Effector memory CD4-positive, alpha-beta T cell (primary cell): ENCODE measurements around the gene DYNLT5.
"Not testable (repeated sequence)": the region's sequence is repeated elsewhere in the genome, so short reads cannot be mapped to it uniquely, and the experiment has no call there.

Experiments used
- DNase-seq, 3 donors: peaks; one replicate each; pipeline ENCODE4 v3.0.0-alpha.2; 2020
- H3K27ac ChIP-seq: 2 replicates; pipeline ENCODE4 v1.7.0; 2013; ENCODE audit warnings: mild to moderate bottlenecking, low read length, moderate library complexity; ENCODE audit not compliant: insufficient read depth, poor library complexity, severe bottlenecking
- H3K27me3 ChIP-seq: replicated peaks from 2 replicates; pipeline ENCODE4 v1.7.0; 2013; ENCODE audit warnings: mild to moderate bottlenecking, low read length; ENCODE audit not compliant: insufficient read depth, control insufficient read depth, poor library complexity, severe bottlenecking
- H3K36me3 ChIP-seq: 2 replicates; pipeline ENCODE4 v1.7.0; 2013; ENCODE audit warnings: mild to moderate bottlenecking, low read length, moderate library complexity; ENCODE audit not compliant: control insufficient read depth, insufficient read depth
- H3K4me1 ChIP-seq: 2 replicates; pipeline ENCODE4 v1.7.0; 2013; ENCODE audit warnings: low read length, mild to moderate bottlenecking; ENCODE audit not compliant: control insufficient read depth, insufficient read depth, poor library complexity, severe bottlenecking
- H3K4me3 ChIP-seq: 2 replicates; pipeline ENCODE4 v1.7.0; 2013; ENCODE audit warnings: low read length, low read depth, mild to moderate bottlenecking; ENCODE audit not compliant: insufficient read depth, poor library complexity, severe bottlenecking
- H3K9me3 ChIP-seq: 2 replicates; pipeline ENCODE4 v1.7.0; 2013; ENCODE audit warnings: mild to moderate bottlenecking, low read length, moderate library complexity; ENCODE audit not compliant: control insufficient read depth
- total RNA-seq, 3 donors: gene quantifications; one replicate each; lab custom pipeline; 2026; lab: John Stamatoyannopoulos, UW

Gene DYNLT5
- total RNA-seq = 0 reads per million in 3 donors

- H3K4me1 ChIP-seq = peaks cover 12% of the 10 kb centered on the region
- no peaks in the 10 kb centered on the region for H3K9me3 ChIP-seq
- no peaks in the 10 kb centered on the region for H3K36me3 ChIP-seq
- H3K4me3 ChIP-seq = peak within 1 kb of the TSS; percentile 19
- no peak within 1 kb of the TSS for H3K27ac ChIP-seq
- no peak for DNase-seq
- H3K27me3 ChIP-seq = peaks cover 17% of the 10 kb centered on the region
Observed at GRCh38 chr1:66752000-66752592, at the start of gene DYNLT5. TSS of gene DYNLT5 (plus strand) at chr1:66752459. CDS start at chr1:66754659, 2,200 bp downstream.

- DNase-seq = no peak
- H3K4me1 ChIP-seq = no peaks in the 10 kb centered on the region
- H3K27ac ChIP-seq = no peak overlapping the region
- H3K9me3 ChIP-seq = no peaks in the 10 kb centered on the region
- H3K27me3 ChIP-seq = no peaks in the 10 kb centered on the region
- no peak overlapping the region for H3K4me3 ChIP-seq
- no peaks in the 10 kb centered on the region for H3K36me3 ChIP-seq
Observed at GRCh38 chr1:66704177-66704875, 47.9 kb upstream of the DYNLT5 start.

- H3K9me3 ChIP-seq = no peaks in the 10 kb centered on the region
- no peaks in the 10 kb centered on the region for H3K36me3 ChIP-seq
- H3K4me1 ChIP-seq = no peaks in the 10 kb centered on the region
- no peak for DNase-seq
- no peaks in the 10 kb centered on the region for H3K27me3 ChIP-seq
- H3K27ac ChIP-seq = no peak overlapping the region
- no peak overlapping the region for H3K4me3 ChIP-seq
Observed at GRCh38 chr1:66705110-66705509, 47.1 kb upstream of the DYNLT5 start.

- DNase-seq = no peak
- H3K27ac ChIP-seq = no peak overlapping the region
- no peaks in the 10 kb centered on the region for H3K27me3 ChIP-seq
- H3K4me1 ChIP-seq = no peaks in the 10 kb centered on the region
- H3K36me3 ChIP-seq = no peaks in the 10 kb centered on the region
- H3K9me3 ChIP-seq = no peaks in the 10 kb centered on the region
- no peak overlapping the region for H3K4me3 ChIP-seq
Observed at GRCh38 chr1:66711420-66711819, 40.8 kb upstream of the DYNLT5 start.

GRCh38 chr1:66712839-66713238, 39.4 kb upstream of the DYNLT5 start:
- no peak overlapping the region for H3K27ac ChIP-seq
- H3K36me3 ChIP-seq = no peaks in the 10 kb centered on the region
- DNase-seq = no peak
- no peaks in the 10 kb centered on the region for H3K27me3 ChIP-seq
- no peak overlapping the region for H3K4me3 ChIP-seq
- H3K4me1 ChIP-seq = no peaks in the 10 kb centered on the region
- no peaks in the 10 kb centered on the region for H3K9me3 ChIP-seq

- no peak overlapping the region for H3K27ac ChIP-seq
- H3K4me1 ChIP-seq = no peaks in the 10 kb centered on the region
- H3K27me3 ChIP-seq = no peaks in the 10 kb centered on the region
- H3K36me3 ChIP-seq = no peaks in the 10 kb centered on the region
- no peak overlapping the region for H3K4me3 ChIP-seq
- H3K9me3 ChIP-seq = no peaks in the 10 kb centered on the region
- no peak for DNase-seq
Observed at GRCh38 chr1:66723985-66724384, 28.3 kb upstream of the DYNLT5 start.

- H3K4me3 ChIP-seq = no peak overlapping the region
- no peaks in the 10 kb centered on the region for H3K9me3 ChIP-seq
- peak in 2 of 3 donors; percentile 4 to 27 for DNase-seq
- H3K36me3 ChIP-seq = no peaks in the 10 kb centered on the region
- no peaks in the 10 kb centered on the region for H3K4me1 ChIP-seq
- H3K27me3 ChIP-seq = no peaks in the 10 kb centered on the region
- no peak overlapping the region for H3K27ac ChIP-seq
Observed at GRCh38 chr1:66725885-66726665, 26.2 kb upstream of the DYNLT5 start.

- Histone ChIP-seq H3K27ac (no peak overlapping the region), H3K4me3 (no peak overlapping the region)
Observed at GRCh38 chr1:66728021-66728420, 24.2 kb upstream of the DYNLT5 start.

GRCh38 chr1:66728716-66729115, 23.5 kb upstream of the DYNLT5 start:
- H3K36me3 ChIP-seq, H3K4me3 ChIP-seq, H3K9me3 ChIP-seq, DNase-seq, H3K4me1 ChIP-seq, H3K27ac ChIP-seq, H3K27me3 ChIP-seq: not testable (repeated sequence)

More at GRCh38 chr1:66728021-66728420, 24.2 kb upstream of the DYNLT5 start:
- Histone ChIP-seq H3K4me1 (no peaks in the 10 kb centered on the region), H3K27me3 (no peaks in the 10 kb centered on the region), H3K36me3 (no peaks in the 10 kb centered on the region), H3K9me3 (no peaks in the 10 kb centered on the region)
- DNase-seq = no peak

GRCh38 chr1:66729119-66729518, 23.1 kb upstream of the DYNLT5 start:
- Histone ChIP-seq H3K27me3 (no peaks in the 10 kb centered on the region), H3K4me1 (no peaks in the 10 kb centered on the region), H3K27ac (no peak overlapping the region), H3K9me3 (no peaks in the 10 kb centered on the region), H3K36me3 (no peaks in the 10 kb centered on the region), H3K4me3 (no peak overlapping the region)
- no peak for DNase-seq
